HepG2 (cell line): ENCODE data around the gene CD58. TPM values are rescaled to one million over a fixed set of nuclear protein-coding genes. Genes with fewer than 3 reads are reported as not detected.

Source experiments
- ATAC-seq: fragments of 200-7000 bp; cut with Tn5 transposase; 3 replicates; pipeline ENCODE4 v1.9.1; 2020; ENCODE audit warnings: mild to moderate bottlenecking, moderate library complexity
- BruUV-seq: library from RNA; stranded (reverse); fragments of 400-500 nt; replicated peaks from 2 replicates; lab custom pipeline; 2021; lab: Mats Ljungman, UMichigan
- CTCF ChIA-PET: fragments of 300-600 bp; formaldehyde crosslinking; extraction: SDS; loops from one replicate; lab custom pipeline; 2021; ENCODE audit warnings: low total read pairs, inconsistent platforms, low intra/inter-chr PET ratio; lab: Yijun Ruan, JAX
- POLR2A ChIA-PET: fragments of 350-600 bp; sonication (Branson Sonifier 250); formaldehyde crosslinking; loops from one replicate; lab custom pipeline; 2020; ENCODE audit warnings: antibody characterized with exemption, inconsistent platforms; lab: Yijun Ruan, JAX
- DNase-seq: peaks from one replicate; pipeline ENCODE4 v3.0.0-alpha.2; 2015; ENCODE audit warnings: low spot score
- FAIRE-seq: peaks from 3 replicates; lab custom pipeline; 2011; peaks lifted over from hg19 to GRCh38; lab: Jason Lieb, UNC
- H2AFZ ChIP-seq: one replicate; pipeline ENCODE4 v1.6.1; 2011; ENCODE audit warnings: low read length, inconsistent platforms
- H3K27ac ChIP-seq: fragments of 300-600 bp; 3 replicates; pipeline ENCODE4 v1.8.0; 2011; ENCODE audit warnings: mixed run types, mild to moderate bottlenecking, mixed read lengths, low read length, inconsistent platforms; ENCODE audit not compliant: insufficient read depth; ENCODE audit errors: extremely low read length
- H3K27me3 ChIP-seq, 2 experiments: fragments of 200-600 bp in 1 of 2; 2 replicates in 1 of 2; 3 replicates in 1 of 2; pipeline versions ENCODE4 v1.6.0 to v1.8.0; 2011; ENCODE audit warnings: low read length in 2 of 2, mild to moderate bottlenecking in 2 of 2, moderate library complexity in 2 of 2, inconsistent platforms in 1 of 2; ENCODE audit not compliant: insufficient read depth in 2 of 2, control insufficient read depth in 1 of 2
- H3K36me3 ChIP-seq, 2 experiments: fragments of 200-600 bp in 1 of 2; replicated peaks in 1 of 2; 2 replicates in 1 of 2; 3 replicates in 1 of 2; pipeline versions ENCODE4 v1.5.1 to v1.8.0; 2011; ENCODE audit warnings: low read length in 2 of 2, inconsistent platforms in 1 of 2; ENCODE audit not compliant: insufficient read depth in 2 of 2, control insufficient read depth in 1 of 2
- H3K4me1 ChIP-seq: 2 replicates; pipeline ENCODE4 v1.5.1; 2012; ENCODE audit warnings: low read length, inconsistent platforms; ENCODE audit not compliant: insufficient read depth
- H3K4me2 ChIP-seq: 2 replicates; pipeline ENCODE4 v1.6.0; 2011; ENCODE audit warnings: low read depth, low read length, inconsistent platforms
- H3K4me3 ChIP-seq, 3 experiments: fragments of 200-600 bp in 1 of 3; sonication (generic), shearing (Covaris generic) in 1 of 3; replicated peaks in 1 of 3; 2 replicates each; pipeline ENCODE4 v1.5.1; 2011 to 2016; ENCODE audit warnings: low read length in 3 of 3, inconsistent platforms in 2 of 3, low read depth in 2 of 3, mild to moderate bottlenecking in 2 of 3, control low read depth in 1 of 3, mixed read lengths in 1 of 3; ENCODE audit not compliant: insufficient read depth in 1 of 3
- H3K79me2 ChIP-seq: one replicate; pipeline ENCODE4 v1.6.1; 2011; ENCODE audit warnings: low read length, inconsistent platforms; ENCODE audit not compliant: insufficient read depth
- H3K9ac ChIP-seq: 2 replicates; pipeline ENCODE4 v1.6.0; 2011; ENCODE audit warnings: mild to moderate bottlenecking, low read depth, low read length, inconsistent platforms; ENCODE audit not compliant: insufficient read depth
- H3K9me3 ChIP-seq: 2 replicates; pipeline ENCODE4 v1.5.1; 2012; ENCODE audit warnings: mild to moderate bottlenecking, low read length
- H4K20me1 ChIP-seq: 2 replicates; pipeline ENCODE4 v1.6.0; 2011; ENCODE audit warnings: inconsistent platforms, mild to moderate bottlenecking, low read length, moderate library complexity; ENCODE audit not compliant: insufficient read depth
- E2F1 ChIP-seq: sonication (generic); formaldehyde crosslinking; IDR thresholded peaks from 2 replicates; pipeline ENCODE4 v1.5.0; 2020; ENCODE audit warnings: missing genetic modification reagents
- FOXO4 ChIP-seq: sonication (generic); formaldehyde crosslinking; conservative IDR thresholded peaks from 2 replicates; pipeline ENCODE4 v1.8.1; 2023; ENCODE audit warnings: missing genetic modification reagents
- GFI1 ChIP-seq: sonication (generic); formaldehyde crosslinking; IDR thresholded peaks from 2 replicates; pipeline ENCODE4 v1.5.0; 2020; ENCODE audit warnings: missing genetic modification reagents, mild to moderate bottlenecking, borderline replicate concordance
- GTF3A ChIP-seq: sonication (generic); formaldehyde crosslinking; conservative IDR thresholded peaks from 2 replicates; pipeline ENCODE4 v1.4.0; 2020; ENCODE audit warnings: mild to moderate bottlenecking, missing genetic modification reagents
- LCORL ChIP-seq, 2 experiments: fragments of 450-650 bp in 1 of 2; sonication (generic) in 1 of 2; formaldehyde crosslinking in 1 of 2; IDR thresholded peaks; 2 replicates each; pipeline versions ENCODE4 v1.5.0 to v1.6.1; 2017 to 2020; ENCODE audit warnings: antibody characterized with exemption in 1 of 2, missing genetic modification reagents in 1 of 2
- MAX ChIP-seq: IDR thresholded peaks from 2 replicates; pipeline ENCODE4 v1.6.1; 2012; ENCODE audit warnings: inconsistent platforms
- PHF20 ChIP-seq: sonication (generic); formaldehyde crosslinking; IDR thresholded peaks from 2 replicates; pipeline ENCODE4 v1.5.0; 2020; ENCODE audit warnings: mild to moderate bottlenecking, missing genetic modification reagents
- POLR2G ChIP-seq: fragments of 200-400 bp; formaldehyde crosslinking; IDR thresholded peaks from 2 replicates; pipeline ENCODE4 v1.6.1; 2018; ENCODE audit warnings: mild to moderate bottlenecking, low read depth, low read length, moderate library complexity
- PRDM10 ChIP-seq: sonication (generic); formaldehyde crosslinking; IDR thresholded peaks from 2 replicates; pipeline ENCODE4 v1.4.0; 2020; ENCODE audit warnings: low read depth, missing genetic modification reagents
- TBX2 ChIP-seq: sonication (generic); formaldehyde crosslinking; IDR thresholded peaks from 2 replicates; pipeline ENCODE4 v1.5.0; 2020; ENCODE audit warnings: missing genetic modification reagents, mild to moderate bottlenecking, borderline replicate concordance
- TEAD3 ChIP-seq: optimal IDR thresholded peaks from 2 replicates; pipeline ENCODE3; 2016; ENCODE audit warnings: borderline replicate concordance
- ZNF143 ChIP-seq: sonication (generic); formaldehyde crosslinking; IDR thresholded peaks from 2 replicates; pipeline ENCODE4 v1.4.0; 2020; ENCODE audit warnings: missing genetic modification reagents
- ZNF30 ChIP-seq: sonication (generic); formaldehyde crosslinking; IDR thresholded peaks from 2 replicates; pipeline ENCODE4 v1.5.0; 2020; ENCODE audit warnings: mild to moderate bottlenecking, missing genetic modification reagents
- ZNF781 ChIP-seq: sonication (generic); formaldehyde crosslinking; IDR thresholded peaks from 2 replicates; pipeline ENCODE4 v1.5.1; 2020; ENCODE audit warnings: borderline replicate concordance, mild to moderate bottlenecking, missing genetic modification reagents; ENCODE audit errors: not compliant biosample characterization
- WGBS: methylation state at CpG from one replicate; pipeline ENCODE4 v1.1.6; 2017; ENCODE audit warnings: low lambda C conversion rate; 5-methylcytosine and 5-hydroxymethylcytosine counted together
- in situ Hi-C: cut with HindIII; loops from 2 replicates; pipeline ENCODE4 v1.10.0; 2017; ENCODE audit warnings: low pct_unique_long_range_greater_than_20kb; ENCODE audit not compliant: extremely low pct_ligation_motif_present
- intact Hi-C: fragments of 100-400 bp; cut with micrococcal nuclease; formaldehyde crosslinking; loops from one replicate; pipeline ENCODE4 v1.10.0; 2022; ENCODE audit not compliant: unreplicated experiment
- polyA plus RNA-seq, 8 experiments: library from polyadenylated mRNA; depleted of rRNA in 3 of 8; stranded (reverse) in 7 of 8; unstranded in 1 of 8; fragments of >200 nt; fragmentation: Illumina TruSeq in 4 of 8; extraction: Trizol in 4 of 8; gene quantifications; 2 replicates each; pipeline versions ENCODE4 v1.2.1 to v1.2.3, GENCODE V29; 2011 to 2016; ENCODE audit warnings: low read depth in 4 of 8, missing spikeins in 1 of 8, mixed read lengths in 1 of 8; ENCODE audit not compliant: insufficient read depth in 1 of 8
- total RNA-seq, 5 experiments: library from RNA; depleted of rRNA; stranded (reverse); fragments of >200 nt; fragmentation: Illumina TruSeq; extraction: Trizol; gene quantifications; 2 replicates each; pipeline ENCODE4 v1.2.3, GENCODE V29; 2016; ENCODE audit warnings: low read depth in 1 of 5

Gene CD58
- total and polyA plus RNA-seq, 2 of the 13 experiments (the other 11 are each of a cell fraction or from before 2014, with no cell fraction given): 9.4 to 13.5 TPM

GRCh38 chr1:116494745-116495144 lies 76.1 kb downstream of the CD58 start:
- peak overlapping the region in 2 of 3 experiments; percentile 9 to 48; a peak in 3 of 6 replicates for H3K4me3 ChIP-seq
- H3K4me1 ChIP-seq: peaks cover 95% of the 10 kb centered on the region
- H3K36me3 ChIP-seq: peaks cover 2 to 6% of the 10 kb centered on the region in 2 experiments; a peak in 3 of 5 replicates
- ChIA-PET POLR2A (interaction anchor here (0.9 to 6.5 kb wide), 15 partner anchors 9 to 384 kb away, joined by 3 to 65 read pairs (median 5); partner anchors contain the start of genes ATP1A1 and MAB21L3), CTCF (interaction anchor here (0.8 kb wide), 1 partner anchor 9 kb away, joined by 5 read pairs; no protein-coding TSS in a partner anchor)
- no peaks in the 10 kb centered on the region for H3K27me3 ChIP-seq
- H3K27ac ChIP-seq: peak overlapping the region; percentile 84
- H2AFZ ChIP-seq: no peak overlapping the region
- in situ Hi-C loops (loop anchor here (5.0 kb wide), 1 partner anchor 347 kb away; no protein-coding TSS in a partner anchor), intact Hi-C loops (no loop called here)
- ATAC-seq (peak; percentile 52), FAIRE-seq (peak; percentile 28), DNase-seq (peak; percentile 58)
- BruUV-seq: no TSS peak
- peaks cover 39% of the 10 kb centered on the region for H3K79me2 ChIP-seq
- H3K9me3 ChIP-seq: no peaks in the 10 kb centered on the region
- peak overlapping the region; percentile 67 for H3K4me2 ChIP-seq
- H4K20me1 ChIP-seq: no peaks in the 10 kb centered on the region
- H3K9ac ChIP-seq: peak overlapping the region; percentile 65
- 3% methylated on average over 2 of the region's 2 CpGs for whole genome bisulfite sequencing
- TF ChIP-seq LCORL (IDR thresholded peaks at IDR 0.05) (no peak), LCORL (CRISPR knock-in tag; IDR thresholded peaks at IDR 0.05) (peak; percentile 33; the same call in 1 of the 2 replicates), GFI1 (CRISPR knock-in tag) (no peak), POLR2G (peak; percentile 66), TEAD3 (CRISPR knock-in tag) (no peak), ZNF781 (CRISPR knock-in tag) (no peak), MAX (0 out of 2 replicates have a peak, but pooled peaks have one; percentile 13), FOXO4 (no peak), PRDM10 (no peak), GTF3A (no peak), ZNF30 (CRISPR knock-in tag) (no peak), TBX2 (peak; percentile 23; the same call in 1 of the 2 replicates), E2F1 (CRISPR knock-in tag) (no peak), PHF20 (CRISPR knock-in tag) (no peak), ZNF143 (CRISPR knock-in tag) (peak; percentile 74)
